GM23338 (cell line): ENCODE measurements around the gene TARBP2. TPM values are rescaled to one million over a fixed set of nuclear protein-coding genes. Genes with fewer than 3 reads are reported as not detected.
A peak's percentile ranks its signal among the peaks of the same experiment; 100 is the strongest.

Experiments used
- ATAC-seq: fragments of 200-7000 bp; cut with Tn5 transposase; 3 replicates; pipeline ENCODE4 v1.9.1; 2020
- DNase-seq: peaks from one replicate; pipeline ENCODE4 v3.0.0-alpha.2; 2015; ENCODE audit warnings: low spot score
- H2AFZ ChIP-seq: fragments of 200-600 bp; sonication (generic); 2 replicates; pipeline ENCODE4 v1.8.0; 2016; ENCODE audit warnings: antibody characterized with exemption, mild to moderate bottlenecking, moderate library complexity
- H3F3A ChIP-seq: fragments of 200-600 bp; sonication (generic); replicated peaks from 2 replicates; pipeline ENCODE4 v1.8.0; 2017; ENCODE audit warnings: antibody characterized with exemption, mixed run types, low read depth
- H3K27ac ChIP-seq: fragments of 200-600 bp; sonication (generic); 2 replicates; pipeline ENCODE4 v1.6.1; 2016; ENCODE audit warnings: low read depth
- H3K27me3 ChIP-seq: fragments of 200-600 bp; sonication (generic); 2 replicates; pipeline ENCODE4 v1.8.0; 2016; ENCODE audit warnings: mild to moderate bottlenecking, mixed run types, moderate library complexity; ENCODE audit not compliant: insufficient read depth
- H3K36me3 ChIP-seq: fragments of 200-600 bp; sonication (generic); 2 replicates; pipeline ENCODE4 v1.8.0; 2016; ENCODE audit warnings: mild to moderate bottlenecking; ENCODE audit not compliant: insufficient read depth
- H3K4me1 ChIP-seq: fragments of 200-600 bp; sonication (generic); 2 replicates; pipeline ENCODE4 v1.8.0; 2016; ENCODE audit warnings: mild to moderate bottlenecking, moderate library complexity; ENCODE audit not compliant: insufficient read depth
- H3K4me2 ChIP-seq: fragments of 200-600 bp; sonication (generic); 2 replicates; pipeline ENCODE4 v1.7.1; 2017; ENCODE audit warnings: mixed run types
- H3K4me3 ChIP-seq: fragments of 200-600 bp; sonication (generic); 2 replicates; pipeline ENCODE4 v1.6.1; 2016; ENCODE audit warnings: mixed run types
- H3K79me2 ChIP-seq: fragments of 200-600 bp; sonication (generic); replicated peaks from 2 replicates; pipeline ENCODE4 v1.8.0; 2017; ENCODE audit warnings: mild to moderate bottlenecking; ENCODE audit not compliant: insufficient read depth
- H3K9me2 ChIP-seq: fragments of 200-600 bp; sonication (generic); 2 replicates; pipeline ENCODE4 v1.8.0; 2017; ENCODE audit not compliant: insufficient read depth
- H4K20me1 ChIP-seq: fragments of 200-600 bp; sonication (generic); replicated peaks from 2 replicates; pipeline ENCODE4 v1.8.0; 2017; ENCODE audit warnings: mild to moderate bottlenecking; ENCODE audit not compliant: insufficient read depth
- H3K27ac Mint-ChIP-seq: 2 replicates; pipeline ENCODE4 v1.8.0; 2020; ENCODE audit warnings: inconsistent platforms, mild to moderate bottlenecking, moderate library complexity, mixed read lengths
- H3K27me3 Mint-ChIP-seq: 3 replicates; pipeline ENCODE4 v1.8.0; 2022; ENCODE audit warnings: low read depth, mild to moderate bottlenecking, moderate library complexity, mixed read lengths, inconsistent platforms; ENCODE audit not compliant: insufficient read depth, poor library complexity
- H3K36me3 Mint-ChIP-seq: 3 replicates; pipeline ENCODE4 v1.8.0; 2021; ENCODE audit warnings: low read depth, mild to moderate bottlenecking, inconsistent platforms, moderate library complexity, mixed read lengths
- H3K4me1 Mint-ChIP-seq: 3 replicates; pipeline ENCODE4 v1.8.0; 2020; ENCODE audit warnings: mild to moderate bottlenecking, inconsistent platforms, mixed read lengths
- H3K4me3 Mint-ChIP-seq: 3 replicates; pipeline ENCODE4 v1.8.0; 2021; ENCODE audit warnings: moderate library complexity, mild to moderate bottlenecking, inconsistent platforms, mixed read lengths
- H3K9me3 Mint-ChIP-seq: 3 replicates; pipeline ENCODE4 v1.8.0; 2020; ENCODE audit warnings: moderate library complexity, mild to moderate bottlenecking, inconsistent platforms, mixed read lengths
- CREB1 ChIP-seq: fragments of 250-450 bp; sonication (Bioruptor Pico); IDR thresholded peaks from 2 replicates; pipeline ENCODE4 v1.5.0; 2020; ENCODE audit warnings: low read depth, mild to moderate bottlenecking, moderate library complexity
- EZH2 ChIP-seq: fragments of 200-600 bp; sonication (generic); IDR thresholded peaks from one replicate; pipeline ENCODE4 v1.8.0; 2017; ENCODE audit warnings: antibody characterized with exemption, mild to moderate bottlenecking, low read depth; ENCODE audit not compliant: unreplicated experiment
- EZH2phosphoT487 ChIP-seq: fragments of 200-600 bp; sonication (generic); IDR thresholded peaks from one replicate; pipeline ENCODE4 v1.8.1; 2018; ENCODE audit warnings: antibody characterized with exemption; ENCODE audit not compliant: unreplicated experiment
- POLR2AphosphoS5 ChIP-seq: IDR thresholded peaks from 2 replicates; pipeline ENCODE4 v1.6.1; 2016; ENCODE audit warnings: antibody characterized with exemption, low read depth
- STAT1 ChIP-seq: IDR thresholded peaks from one replicate; pipeline ENCODE4 v1.6.1; 2016; ENCODE audit warnings: antibody characterized with exemption; ENCODE audit not compliant: unreplicated experiment
- ZNF114 ChIP-seq: fragments of 250-450 bp; sonication (Bioruptor Pico); IDR thresholded peaks from 2 replicates; pipeline ENCODE4 v1.5.0; 2020; ENCODE audit warnings: mild to moderate bottlenecking, moderate library complexity
- ZNF462 ChIP-seq: fragments of 250-450 bp; sonication (Bioruptor Pico); IDR thresholded peaks from 2 replicates; pipeline ENCODE4 v1.5.0; 2020; ENCODE audit warnings: mild to moderate bottlenecking, moderate library complexity
- polyA plus RNA-seq: library from polyadenylated mRNA; unstranded; fragments of >200 nt; fragmentation: Nextera tagmentation; extraction: Ambion mirVana; gene quantifications from 2 replicates; pipeline ENCODE4 v1.2.1, GENCODE V29; 2016
- total RNA-seq: library from RNA; depleted of rRNA; stranded (reverse); fragments of >200 nt; shearing (Covaris generic); gene quantifications from 2 replicates; pipeline ENCODE4 v1.2.3, GENCODE V29; 2014
- TF ChIP-seq, protein P1 (sequence below): IDR thresholded peaks from one replicate; pipeline ENCODE4 v1.6.1; 2018; ENCODE audit warnings: antibody characterized with exemption; ENCODE audit not compliant: unreplicated experiment
- TF ChIP-seq, protein P2 (sequence below), 2 experiments: fragments of 200-600 bp in 1 of 2; sonication (generic) in 1 of 2; conservative IDR thresholded peaks; 2 replicates each; pipeline versions ENCODE4 v1.5.1 to v1.6.1; 2016 to 2017; ENCODE audit warnings: antibody characterized with exemption in 2 of 2, low read depth in 2 of 2, mild to moderate bottlenecking in 2 of 2, moderate library complexity in 1 of 2
- TF ChIP-seq, protein P3 (sequence below): IDR thresholded peaks from 2 replicates; pipeline ENCODE4 v1.6.1; 2016; ENCODE audit warnings: antibody characterized with exemption

Gene TARBP2
- total and polyA plus RNA-seq, 2 experiments from 2014 or later, result 57.0 to 83.4 TPM

- Mint-ChIP-seq H3K4me1 (peaks cover 47% of the 10 kb centered on the region), H3K36me3 (peaks cover 91% of the 10 kb centered on the region), H3K4me3 (no peak overlapping the region), H3K9me3 (no peaks in the 10 kb centered on the region), H3K27ac (no peak overlapping the region), H3K27me3 (peaks cover 30% of the 10 kb centered on the region)
- H3K4me3 ChIP-seq, result no peak overlapping the region
- peaks cover 20% of the 10 kb centered on the region for H3K79me2 ChIP-seq
- TF ChIP-seq EZH2 (no peak), CREB1 (no peak), ZNF114 (CRISPR knock-in tag) (no peak), STAT1 (no peak), ZNF462 (CRISPR knock-in tag) (no peak), EZH2phosphoT487 (no peak), POLR2AphosphoS5 (no peak)
- TF ChIP-seq, protein P1, sequence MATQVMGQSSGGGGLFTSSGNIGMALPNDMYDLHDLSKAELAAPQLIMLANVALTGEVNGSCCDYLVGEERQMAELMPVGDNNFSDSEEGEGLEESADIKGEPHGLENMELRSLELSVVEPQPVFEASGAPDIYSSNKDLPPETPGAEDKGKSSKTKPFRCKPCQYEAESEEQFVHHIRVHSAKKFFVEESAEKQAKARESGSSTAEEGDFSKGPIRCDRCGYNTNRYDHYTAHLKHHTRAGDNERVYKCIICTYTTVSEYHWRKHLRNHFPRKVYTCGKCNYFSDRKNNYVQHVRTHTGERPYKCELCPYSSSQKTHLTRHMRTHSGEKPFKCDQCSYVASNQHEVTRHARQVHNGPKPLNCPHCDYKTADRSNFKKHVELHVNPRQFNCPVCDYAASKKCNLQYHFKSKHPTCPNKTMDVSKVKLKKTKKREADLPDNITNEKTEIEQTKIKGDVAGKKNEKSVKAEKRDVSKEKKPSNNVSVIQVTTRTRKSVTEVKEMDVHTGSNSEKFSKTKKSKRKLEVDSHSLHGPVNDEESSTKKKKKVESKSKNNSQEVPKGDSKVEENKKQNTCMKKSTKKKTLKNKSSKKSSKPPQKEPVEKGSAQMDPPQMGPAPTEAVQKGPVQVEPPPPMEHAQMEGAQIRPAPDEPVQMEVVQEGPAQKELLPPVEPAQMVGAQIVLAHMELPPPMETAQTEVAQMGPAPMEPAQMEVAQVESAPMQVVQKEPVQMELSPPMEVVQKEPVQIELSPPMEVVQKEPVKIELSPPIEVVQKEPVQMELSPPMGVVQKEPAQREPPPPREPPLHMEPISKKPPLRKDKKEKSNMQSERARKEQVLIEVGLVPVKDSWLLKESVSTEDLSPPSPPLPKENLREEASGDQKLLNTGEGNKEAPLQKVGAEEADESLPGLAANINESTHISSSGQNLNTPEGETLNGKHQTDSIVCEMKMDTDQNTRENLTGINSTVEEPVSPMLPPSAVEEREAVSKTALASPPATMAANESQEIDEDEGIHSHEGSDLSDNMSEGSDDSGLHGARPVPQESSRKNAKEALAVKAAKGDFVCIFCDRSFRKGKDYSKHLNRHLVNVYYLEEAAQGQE, result no peak
- TF ChIP-seq, protein P2, sequence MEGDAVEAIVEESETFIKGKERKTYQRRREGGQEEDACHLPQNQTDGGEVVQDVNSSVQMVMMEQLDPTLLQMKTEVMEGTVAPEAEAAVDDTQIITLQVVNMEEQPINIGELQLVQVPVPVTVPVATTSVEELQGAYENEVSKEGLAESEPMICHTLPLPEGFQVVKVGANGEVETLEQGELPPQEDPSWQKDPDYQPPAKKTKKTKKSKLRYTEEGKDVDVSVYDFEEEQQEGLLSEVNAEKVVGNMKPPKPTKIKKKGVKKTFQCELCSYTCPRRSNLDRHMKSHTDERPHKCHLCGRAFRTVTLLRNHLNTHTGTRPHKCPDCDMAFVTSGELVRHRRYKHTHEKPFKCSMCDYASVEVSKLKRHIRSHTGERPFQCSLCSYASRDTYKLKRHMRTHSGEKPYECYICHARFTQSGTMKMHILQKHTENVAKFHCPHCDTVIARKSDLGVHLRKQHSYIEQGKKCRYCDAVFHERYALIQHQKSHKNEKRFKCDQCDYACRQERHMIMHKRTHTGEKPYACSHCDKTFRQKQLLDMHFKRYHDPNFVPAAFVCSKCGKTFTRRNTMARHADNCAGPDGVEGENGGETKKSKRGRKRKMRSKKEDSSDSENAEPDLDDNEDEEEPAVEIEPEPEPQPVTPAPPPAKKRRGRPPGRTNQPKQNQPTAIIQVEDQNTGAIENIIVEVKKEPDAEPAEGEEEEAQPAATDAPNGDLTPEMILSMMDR (conservative IDR thresholded peaks at IDR 0.05; ENCODE audit: low read depth in 2 of 2), result no peak
- TF ChIP-seq, protein P3, sequence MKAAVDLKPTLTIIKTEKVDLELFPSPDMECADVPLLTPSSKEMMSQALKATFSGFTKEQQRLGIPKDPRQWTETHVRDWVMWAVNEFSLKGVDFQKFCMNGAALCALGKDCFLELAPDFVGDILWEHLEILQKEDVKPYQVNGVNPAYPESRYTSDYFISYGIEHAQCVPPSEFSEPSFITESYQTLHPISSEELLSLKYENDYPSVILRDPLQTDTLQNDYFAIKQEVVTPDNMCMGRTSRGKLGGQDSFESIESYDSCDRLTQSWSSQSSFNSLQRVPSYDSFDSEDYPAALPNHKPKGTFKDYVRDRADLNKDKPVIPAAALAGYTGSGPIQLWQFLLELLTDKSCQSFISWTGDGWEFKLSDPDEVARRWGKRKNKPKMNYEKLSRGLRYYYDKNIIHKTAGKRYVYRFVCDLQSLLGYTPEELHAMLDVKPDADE, result no peak
- no peak overlapping the region for H2AFZ ChIP-seq
- peaks cover 53% of the 10 kb centered on the region for H3K36me3 ChIP-seq
- no peak overlapping the region for H3K4me2 ChIP-seq
- no peaks in the 10 kb centered on the region for H3K9me2 ChIP-seq
- H3F3A ChIP-seq, result peaks cover 58% of the 10 kb centered on the region
- ATAC-seq (no peak), DNase-seq (no peak)
- peaks cover 62% of the 10 kb centered on the region for H4K20me1 ChIP-seq
- H3K27ac ChIP-seq, result peak overlapping the region; percentile 71
- H3K4me1 ChIP-seq, result peaks cover 29% of the 10 kb centered on the region
- no peaks in the 10 kb centered on the region for H3K27me3 ChIP-seq
Observed at GRCh38 chr12:53479331-53479730, 21.8 kb upstream of the TARBP2 start.
